GM19463 (cell line): ENCODE measurements around the gene XRN2.
"Not testable (repeated sequence)": the region's sequence is repeated elsewhere in the genome, so short reads cannot be mapped to it uniquely, and the experiment has no call there.

Experiments
- ATAC-seq: cut with Tn5 transposase; IDR thresholded peaks from one replicate; pipeline ENCODE4 v1.9.1; 2021; ENCODE audit warnings: mild to moderate bottlenecking, moderate library complexity; ENCODE audit not compliant: unreplicated experiment

XRN2 gene

DNA sequence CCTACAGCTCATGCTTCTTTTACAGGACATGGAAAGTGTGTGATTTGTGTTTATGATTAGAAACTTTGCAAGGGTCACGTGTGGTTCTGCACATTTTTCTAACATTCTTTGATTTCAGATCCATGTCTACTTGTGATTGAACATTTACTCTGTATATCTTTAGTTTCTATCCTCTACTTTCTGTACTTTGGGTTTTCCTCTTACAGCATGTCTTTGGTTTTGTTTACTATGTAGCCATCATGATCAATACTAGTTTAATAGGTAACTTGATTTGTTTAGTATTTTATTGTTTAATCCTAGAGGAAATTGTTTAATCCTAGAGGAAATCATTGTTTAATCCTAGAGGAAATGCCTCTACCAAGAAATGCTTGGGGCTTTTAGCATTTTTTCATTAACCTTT lies 41.8 kb downstream of the XRN2 start:
- no peak for ATAC-seq

DNA sequence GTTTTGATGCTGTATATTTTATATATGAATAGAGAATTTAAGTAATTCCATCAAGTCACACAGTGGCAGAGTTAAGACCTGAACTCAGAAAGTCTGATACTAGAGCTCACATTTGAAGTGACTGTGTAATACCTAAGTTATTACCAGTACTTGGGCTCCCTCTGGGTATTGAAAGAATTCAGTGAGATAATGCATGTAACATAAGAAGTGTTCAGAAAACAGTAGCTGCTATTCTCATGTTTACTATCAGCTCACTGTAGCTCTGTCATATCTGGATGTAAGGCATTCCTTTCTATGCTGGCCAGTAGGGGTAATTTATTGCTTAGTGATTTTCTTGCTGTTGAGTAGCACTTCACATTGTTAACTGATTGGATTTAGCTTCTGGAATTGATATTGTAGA lies 49.6 kb downstream of the XRN2 start:
- no peak for ATAC-seq

DNA sequence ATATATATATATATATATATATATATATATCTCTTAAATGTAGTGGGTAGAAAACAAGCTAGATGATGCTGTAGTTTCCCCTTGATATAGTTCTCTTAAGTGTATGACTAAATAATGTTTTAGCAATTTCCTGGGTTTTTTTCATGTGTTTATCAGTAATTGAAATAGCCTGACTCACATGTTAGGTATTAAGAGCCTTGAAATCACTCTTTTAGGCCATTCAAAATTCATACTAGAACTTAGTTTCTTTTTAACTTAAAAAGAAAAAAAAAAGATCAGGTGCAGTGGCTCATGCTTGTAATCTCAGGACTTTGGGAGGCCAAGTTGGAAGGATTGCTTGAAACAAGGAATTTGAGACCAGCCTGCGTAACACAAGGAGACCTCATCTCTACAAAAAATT lies 50.1 kb downstream of the XRN2 start:
- no peak for ATAC-seq

DNA sequence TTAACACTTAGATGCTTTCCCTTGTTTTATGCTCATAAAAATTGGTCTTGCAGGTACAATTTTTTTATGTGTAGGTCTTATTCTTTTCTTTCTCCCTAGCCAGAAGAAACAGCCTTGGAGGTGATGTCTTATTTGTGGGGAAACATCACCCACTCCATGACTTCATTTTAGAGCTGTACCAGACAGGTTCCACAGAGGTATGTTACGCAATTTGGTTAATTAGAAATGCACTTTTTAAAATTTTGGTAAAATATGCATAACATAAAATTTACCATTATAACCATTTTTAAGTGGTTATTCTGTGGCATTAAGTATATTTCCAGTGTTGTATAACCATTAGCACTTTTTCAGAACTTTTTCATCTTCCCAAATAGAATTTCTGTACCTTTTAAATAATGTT lies 52.9 kb downstream of the XRN2 start:
- ATAC-seq, result no peak

DNA sequence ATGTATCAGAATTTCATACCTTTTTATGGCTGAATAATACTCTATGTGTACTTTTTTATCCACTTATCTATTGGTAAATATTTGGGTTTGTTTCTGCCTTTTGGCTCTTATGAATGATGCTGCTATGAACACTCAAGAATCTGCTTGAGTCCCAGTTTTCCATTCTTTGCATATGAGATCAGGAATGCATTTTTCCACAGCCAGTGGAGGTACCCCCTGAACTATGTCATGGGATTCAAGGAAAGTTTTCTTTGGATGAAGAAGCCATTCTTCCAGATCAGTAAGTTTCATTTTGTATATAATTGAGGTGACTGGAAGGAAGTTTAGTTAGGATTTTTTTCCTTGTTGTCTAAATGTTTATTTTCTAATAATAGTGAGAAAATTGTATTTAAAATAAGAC lies 53.3 kb downstream of the XRN2 start:
- ATAC-seq, result no peak

DNA sequence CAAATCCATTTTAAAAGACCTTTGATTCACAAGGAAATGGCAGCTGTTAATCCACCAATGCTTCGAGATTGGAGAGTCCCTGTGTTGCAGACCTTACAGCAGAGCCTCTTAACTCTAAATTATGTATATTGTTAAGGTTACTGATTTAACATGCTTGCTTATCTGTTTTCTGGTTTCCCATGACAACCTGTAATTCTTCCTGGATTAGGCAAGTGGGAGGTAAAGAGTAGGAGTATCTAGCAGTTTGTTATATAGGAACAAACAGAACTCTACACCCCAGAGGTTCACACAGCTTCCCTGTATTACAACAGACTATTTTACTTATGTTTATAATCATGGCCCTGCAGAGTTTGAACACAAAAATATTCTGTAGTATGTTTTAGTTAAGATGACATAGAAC lies 54.7 kb downstream of the XRN2 start:
- no peak for ATAC-seq

DNA sequence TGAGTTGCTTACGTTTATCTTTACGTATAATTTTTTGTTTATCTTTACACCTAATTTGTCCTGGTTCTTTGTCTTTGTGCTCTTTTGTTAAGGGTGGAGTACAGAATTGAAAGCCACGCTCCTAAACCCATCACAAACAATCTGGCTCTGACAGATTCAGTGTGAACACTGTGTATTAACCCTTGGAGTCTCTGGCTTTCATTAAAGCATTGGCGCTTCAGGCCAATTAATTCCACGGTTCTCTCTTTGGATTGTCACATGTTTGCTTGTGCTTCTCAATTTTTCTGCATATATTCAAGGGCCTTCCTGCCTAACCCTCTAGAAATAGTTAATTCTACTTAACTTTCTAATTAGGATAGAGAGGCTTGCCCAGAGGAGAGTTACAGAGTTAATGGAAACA lies 55.6 kb downstream of the XRN2 start:
- no peak for ATAC-seq

DNA sequence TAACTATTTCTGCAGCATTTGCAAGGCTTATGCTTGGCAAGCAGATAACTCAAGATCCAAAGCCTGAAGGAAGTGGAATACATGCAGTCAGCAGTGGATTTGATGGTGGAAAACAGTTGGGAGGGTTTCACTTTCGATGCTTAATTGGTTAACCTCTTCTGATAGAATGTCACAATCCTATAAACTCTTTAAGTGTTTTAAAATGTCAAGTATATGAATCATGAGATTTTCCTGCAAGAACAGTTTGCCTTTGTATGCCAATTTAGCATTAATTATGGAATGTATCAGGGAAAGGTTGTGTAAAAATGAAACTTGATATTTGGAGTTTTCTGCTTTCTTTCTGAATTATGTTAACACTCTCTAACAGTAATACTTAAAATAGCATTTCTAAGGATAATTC lies 57.6 kb downstream of the XRN2 start:
- no peak for ATAC-seq

DNA sequence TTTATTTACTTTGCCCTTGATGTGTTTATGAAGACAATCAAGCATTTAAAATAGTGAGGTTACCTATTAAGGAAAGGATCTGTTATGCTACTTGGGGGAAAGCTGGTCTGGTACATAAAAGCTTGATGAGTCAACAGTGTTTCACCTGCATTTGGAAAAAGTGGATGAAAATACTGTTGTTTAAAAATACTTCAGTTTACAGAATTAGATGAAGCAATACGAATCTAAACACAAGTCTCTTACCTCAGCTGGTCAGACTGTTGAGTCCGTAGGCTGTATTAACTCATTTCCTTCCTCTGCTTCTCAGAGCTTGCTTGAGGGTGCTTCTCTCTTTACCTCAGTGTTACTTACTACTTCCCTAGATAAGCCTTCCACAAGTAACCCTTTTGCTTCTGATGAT lies 58.1 kb downstream of the XRN2 start:
- ATAC-seq, result no peak

DNA sequence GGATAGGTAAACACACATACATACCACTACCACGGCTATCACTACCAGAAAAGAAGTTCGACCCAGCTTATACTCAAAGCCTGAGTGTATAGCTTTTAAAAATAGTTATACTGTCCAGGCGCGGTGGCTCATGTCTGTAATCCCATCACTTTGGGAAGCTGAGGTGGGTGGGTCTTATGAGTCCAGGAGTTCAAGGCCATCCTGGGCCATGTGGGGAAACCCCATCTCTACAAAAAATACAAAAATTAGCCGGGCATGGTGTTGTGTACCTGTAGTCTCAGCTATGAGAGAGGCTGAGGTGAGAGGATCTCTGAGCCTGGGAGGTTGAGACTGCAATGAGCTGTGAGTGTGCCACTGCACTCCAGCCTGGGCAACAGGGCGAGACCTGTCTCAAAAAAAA lies 61.3 kb downstream of the XRN2 start:
- no peak for ATAC-seq

DNA sequence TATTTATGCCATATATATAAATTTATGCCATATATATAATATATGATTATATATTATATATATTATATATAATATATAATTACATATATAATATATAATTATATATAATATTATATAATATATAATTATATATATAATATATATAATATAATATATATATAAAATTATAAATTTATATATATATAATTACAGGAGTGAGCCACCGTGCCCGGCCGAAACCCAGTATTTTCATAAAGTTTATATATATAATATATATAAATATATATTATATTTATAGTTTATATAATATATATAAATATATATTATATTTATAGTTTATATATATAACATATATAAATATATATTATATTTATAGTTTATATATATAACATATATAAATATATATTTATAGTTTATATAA lies 62.6 kb downstream of the XRN2 start:
- ATAC-seq, result no peak

DNA sequence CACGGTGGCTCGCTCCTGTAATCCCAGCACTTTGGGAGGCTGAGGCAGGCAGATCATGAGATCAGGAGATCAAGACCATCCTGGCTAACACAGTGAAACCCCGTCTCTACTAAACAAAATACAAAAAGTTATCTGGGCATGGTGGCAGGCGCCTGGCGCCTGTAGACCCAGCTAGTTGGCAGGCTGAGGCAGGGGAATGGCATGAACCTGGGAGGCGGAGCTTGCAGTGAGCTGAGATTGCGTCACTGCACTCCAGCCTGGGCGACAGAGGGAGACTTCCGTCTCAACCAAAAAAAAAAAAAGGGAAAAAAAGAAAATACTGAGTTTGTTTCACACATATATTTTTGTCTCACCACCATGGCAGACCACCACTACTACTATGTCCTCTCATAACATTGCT lies 63.1 kb downstream of the XRN2 start:
- ATAC-seq, result not testable (repeated sequence)

DNA sequence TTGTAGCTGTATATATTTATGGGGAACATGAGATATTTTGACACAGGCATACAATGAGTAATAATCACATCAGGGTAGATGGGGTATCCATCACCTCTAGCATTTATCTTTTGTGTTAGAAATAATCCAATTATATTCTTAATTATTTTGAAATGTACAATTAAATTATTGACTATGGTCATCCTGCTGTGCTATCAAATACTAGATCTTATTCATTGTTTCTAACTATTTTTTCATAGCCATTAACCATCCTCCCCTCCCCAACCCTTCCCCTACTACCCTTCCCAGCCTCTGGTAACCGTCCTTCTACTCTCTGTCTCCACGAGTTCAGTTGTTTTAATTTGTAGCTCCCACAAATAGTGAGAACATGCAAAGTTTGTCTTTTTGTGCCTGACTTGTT lies 65.7 kb downstream of the XRN2 start:
- no peak for ATAC-seq

DNA sequence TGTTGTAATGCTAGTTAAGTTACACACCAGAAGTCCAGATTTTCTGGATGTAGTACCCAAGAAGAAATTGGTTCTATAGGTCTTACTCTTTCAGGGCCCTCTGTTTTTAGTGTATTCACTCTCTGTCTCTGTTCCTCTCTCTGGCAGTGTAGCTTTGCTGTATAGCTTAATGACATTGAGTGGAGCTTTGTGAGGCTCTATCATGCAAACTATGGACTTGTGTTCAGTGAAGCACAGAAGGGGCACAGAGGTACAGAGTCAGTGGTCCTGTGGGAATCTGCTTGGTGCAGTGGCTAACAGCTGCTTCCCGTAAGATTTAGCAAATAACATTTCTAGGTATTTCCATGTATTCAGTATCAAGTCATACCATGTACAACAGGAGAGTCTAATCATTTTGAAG lies 68.1 kb downstream of the XRN2 start:
- no peak for ATAC-seq

DNA sequence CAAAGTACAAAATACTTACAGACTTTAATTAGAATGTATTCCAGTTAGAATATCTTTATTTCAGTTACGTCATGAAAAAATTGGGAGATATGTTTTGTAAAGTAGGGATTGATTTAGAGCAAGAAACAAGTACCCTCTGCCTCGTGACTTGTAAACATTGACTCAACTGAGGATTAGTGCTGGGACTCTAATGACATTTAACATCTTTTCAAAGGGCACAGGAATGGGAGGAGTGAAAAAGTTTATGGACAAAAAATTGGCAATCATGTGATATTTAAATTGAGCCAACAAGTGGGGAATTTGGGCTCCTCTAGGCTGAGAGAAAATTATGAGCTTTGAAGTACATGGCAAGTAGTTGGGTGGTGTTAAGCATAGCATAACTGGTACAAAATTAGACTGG lies 68.9 kb downstream of the XRN2 start:
- ATAC-seq, result no peak

DNA sequence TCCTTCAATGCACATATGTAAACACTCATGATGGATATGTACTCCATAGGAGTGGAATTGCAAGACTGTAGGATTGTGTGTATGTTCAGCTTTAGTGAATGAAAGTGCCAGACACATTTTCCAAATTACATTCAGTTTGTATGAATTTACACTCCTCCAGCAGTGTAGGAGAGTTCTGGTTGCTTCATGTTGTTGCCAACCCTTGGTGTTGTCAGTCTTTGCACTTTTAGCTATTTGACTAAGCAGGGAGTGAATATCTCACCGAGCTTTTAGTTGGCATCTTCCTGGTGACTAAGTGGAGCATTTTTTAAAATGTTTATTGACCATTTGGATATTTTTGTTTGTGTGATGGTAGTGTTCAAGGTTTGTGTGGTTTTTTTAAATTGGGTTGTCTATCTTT lies 70.3 kb downstream of the XRN2 start:
- no peak for ATAC-seq

DNA sequence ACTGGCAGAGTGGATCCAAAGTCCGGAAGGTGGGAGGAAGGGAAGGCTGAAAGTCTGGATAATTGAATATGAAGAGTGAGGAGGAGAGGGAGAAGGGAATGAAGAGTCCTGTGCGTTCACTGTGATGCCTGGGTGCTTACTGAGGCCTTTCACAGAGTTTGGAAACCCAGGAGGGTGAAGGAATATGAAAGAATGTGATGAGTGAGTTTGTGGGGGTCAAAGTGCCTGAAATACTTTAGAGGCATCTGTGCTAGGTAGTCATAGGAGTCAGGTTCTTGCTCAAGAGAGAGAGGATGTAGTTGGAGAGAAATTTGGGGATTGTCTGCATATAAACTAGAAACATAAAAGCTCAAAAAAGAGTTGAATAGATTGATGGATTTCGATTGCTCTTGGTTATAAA lies 73.5 kb downstream of the XRN2 start:
- no peak for ATAC-seq

DNA sequence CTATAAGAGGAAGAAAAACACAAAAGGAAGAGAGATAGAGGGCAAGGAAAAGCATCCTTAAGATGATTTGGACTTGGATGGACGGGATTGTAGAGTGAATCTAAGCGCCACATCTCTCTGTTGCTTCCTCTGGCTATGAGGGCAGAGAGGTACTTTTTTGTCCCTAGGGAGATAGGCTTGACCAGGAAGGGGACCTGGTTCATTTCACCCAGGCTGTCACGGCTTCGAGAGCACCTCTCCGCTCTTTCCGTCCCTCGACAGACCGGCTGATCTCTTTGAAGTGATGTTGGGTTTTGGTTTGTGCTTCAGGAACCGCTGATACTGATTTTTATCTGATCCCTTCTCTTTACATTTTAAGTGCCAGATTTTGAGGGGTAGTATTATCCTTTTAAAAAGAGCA lies 74.6 kb downstream of the XRN2 start:
- ATAC-seq, result no peak

DNA sequence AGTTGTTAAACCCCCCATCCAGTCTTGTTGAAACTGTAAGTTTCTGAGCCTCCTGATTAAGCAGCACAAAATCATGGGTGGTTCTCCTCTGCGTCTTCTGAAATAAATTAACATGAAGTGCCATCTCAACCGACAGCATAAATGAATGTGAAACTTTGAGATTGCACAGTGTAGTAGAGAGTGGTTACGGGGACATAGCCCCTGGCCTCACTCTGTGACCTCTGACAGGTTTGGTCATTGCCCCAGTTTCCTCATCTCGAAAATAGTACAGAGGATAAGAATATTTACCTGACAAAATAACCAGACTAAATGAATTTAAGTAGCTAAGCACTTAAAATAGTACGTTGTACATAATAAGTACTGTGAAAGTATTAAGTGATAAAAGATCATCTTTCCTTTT lies 75.1 kb downstream of the XRN2 start:
- no peak for ATAC-seq

DNA sequence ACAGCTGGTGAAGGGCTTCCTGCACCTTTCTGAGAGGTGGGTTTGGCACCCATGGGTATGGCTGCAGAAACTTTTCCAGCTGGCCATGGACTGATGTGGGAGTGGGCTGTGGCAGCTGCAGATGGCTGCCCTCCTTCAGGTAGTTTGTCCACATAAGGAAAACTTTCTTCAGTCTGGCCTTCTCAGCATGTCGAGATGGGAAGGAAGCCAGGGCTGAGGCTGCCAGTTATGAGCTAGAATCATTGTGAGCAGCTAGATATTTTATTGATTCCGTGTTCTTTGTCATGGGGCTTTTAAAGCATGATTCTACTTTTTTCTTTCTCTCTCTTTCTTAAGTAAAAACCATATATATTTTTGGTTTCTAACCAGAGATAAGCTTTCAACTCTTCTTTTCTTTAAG lies 77.6 kb downstream of the XRN2 start:
- ATAC-seq, result no peak

DNA sequence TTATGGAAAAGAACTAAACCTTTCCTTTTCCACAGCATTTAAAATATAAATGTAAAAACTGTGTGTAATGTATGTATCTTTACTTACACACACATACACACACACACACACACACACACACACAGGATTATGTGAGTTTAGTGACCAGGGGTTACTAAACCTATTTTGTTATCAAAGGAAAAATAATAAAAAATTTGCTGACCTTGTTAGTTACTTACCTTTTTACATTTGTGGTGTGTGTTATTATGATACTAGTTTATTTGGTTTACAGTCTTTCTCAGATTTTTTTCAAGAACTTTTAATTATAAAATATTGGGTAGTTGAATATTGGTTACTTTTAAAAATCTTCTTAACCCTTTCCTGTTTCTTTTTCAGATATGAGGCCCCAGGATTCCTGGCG lies 78.5 kb downstream of the XRN2 start:
- ATAC-seq, result no peak

DNA sequence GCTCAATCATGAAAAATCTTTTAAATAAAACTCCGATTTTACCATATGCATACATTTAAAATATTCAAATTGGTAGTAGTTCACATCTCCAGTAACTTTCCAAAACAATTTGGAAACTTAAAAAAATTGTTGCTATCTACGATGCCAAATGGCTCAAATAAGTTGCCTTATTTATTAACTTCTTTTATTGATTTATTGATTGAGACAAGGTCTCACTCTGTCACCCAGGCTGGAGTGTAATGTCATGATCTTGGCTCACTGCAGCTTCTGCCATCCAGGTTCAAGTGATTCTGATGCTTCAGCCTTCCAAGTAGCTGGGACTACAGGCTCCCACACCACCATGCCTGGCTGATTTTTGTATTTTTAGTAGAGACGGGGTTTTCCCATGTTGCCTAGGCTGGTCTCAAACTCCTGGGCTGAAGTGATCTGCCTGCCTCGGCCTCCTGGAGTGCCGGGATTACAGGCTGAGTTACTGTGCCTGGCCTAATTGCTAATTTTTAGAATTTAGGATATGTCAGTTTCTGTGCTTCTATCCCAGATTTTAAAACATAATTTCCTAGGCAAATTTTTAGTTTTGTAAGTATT lies 81.3 kb downstream of the XRN2 start:
- no peak for ATAC-seq

DNA sequence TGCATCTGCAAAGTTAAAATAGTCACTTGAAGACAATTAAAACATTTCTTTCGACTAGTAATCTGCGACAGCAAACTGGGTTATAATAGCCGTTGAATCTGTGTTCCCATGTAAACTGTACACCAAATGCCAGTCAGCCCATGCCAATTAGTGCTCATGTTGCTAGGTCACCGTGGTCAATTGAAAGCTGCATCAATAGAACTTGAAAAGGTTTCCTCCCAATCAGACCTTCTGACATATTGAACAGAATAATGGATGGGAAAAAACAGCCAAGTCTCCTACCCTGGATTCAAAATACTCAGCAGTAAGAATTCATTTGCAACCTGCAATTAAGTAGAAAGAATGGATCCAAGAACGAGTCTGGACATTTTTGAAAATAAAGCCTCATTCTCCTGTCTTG lies 83.0 kb downstream of the XRN2 start:
- ATAC-seq, result no peak

DNA sequence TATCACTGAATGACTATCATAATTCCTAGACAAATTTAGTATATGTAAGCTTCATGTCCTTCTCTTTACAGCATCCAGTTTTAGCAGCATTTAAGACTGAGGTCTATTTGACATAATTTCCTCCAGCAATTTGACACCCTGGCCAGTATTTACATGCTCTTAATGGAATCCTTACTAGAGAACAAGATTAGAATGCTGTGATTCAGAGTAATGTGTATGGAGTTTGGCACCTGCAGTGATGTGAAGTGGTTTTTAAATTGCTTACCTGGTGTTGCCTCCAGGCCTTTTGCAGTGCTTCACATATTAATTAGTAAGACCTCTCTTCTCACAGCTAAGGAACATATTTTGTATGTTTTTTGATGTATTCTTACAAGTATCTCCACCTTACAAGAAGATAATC lies 84.4 kb downstream of the XRN2 start:
- ATAC-seq, result no peak
